HG03520 (cell line): Measurements from ENCODE around the gene KIF16B.

Source experiments
- ATAC-seq: cut with Tn5 transposase; IDR thresholded peaks from one replicate; pipeline ENCODE4 v1.9.1; 2021; ENCODE audit warnings: mild to moderate bottlenecking, moderate library complexity; ENCODE audit not compliant: unreplicated experiment

KIF16B gene

GRCh38 chr20:16483024-16483423 is 90.2 kb downstream of the KIF16B start:
- ATAC-seq, result no peak

- ATAC-seq, result no peak
Observed at GRCh38 chr20:16481977-16482376, 91.3 kb downstream of the KIF16B start.

- ATAC-seq, result no peak
Observed at GRCh38 chr20:16479666-16480065, 93.6 kb downstream of the KIF16B start.

DNA sequence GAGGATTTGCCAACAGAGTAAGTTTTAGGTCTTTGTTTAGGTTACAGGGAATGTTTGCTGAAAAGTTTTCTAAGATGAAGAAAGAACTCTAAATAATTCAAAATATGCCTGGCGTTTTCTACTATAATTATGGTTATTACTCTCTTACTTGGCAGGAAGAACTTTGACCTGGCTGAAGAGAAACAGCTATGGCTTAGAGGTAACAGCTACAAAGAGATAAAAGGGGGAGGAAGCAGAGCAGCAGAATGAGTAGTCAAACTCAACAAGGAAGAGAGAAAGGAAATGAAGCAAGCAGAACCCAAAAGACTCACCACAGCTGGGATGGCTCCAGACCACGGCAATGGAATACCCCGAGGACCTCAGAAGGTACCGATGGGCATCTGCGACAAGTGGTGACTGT is 95.6 kb downstream of the KIF16B start:
- ATAC-seq, result no peak

- no peak for ATAC-seq
Observed at GRCh38 chr20:16476032-16476431, 97.2 kb downstream of the KIF16B start.

DNA sequence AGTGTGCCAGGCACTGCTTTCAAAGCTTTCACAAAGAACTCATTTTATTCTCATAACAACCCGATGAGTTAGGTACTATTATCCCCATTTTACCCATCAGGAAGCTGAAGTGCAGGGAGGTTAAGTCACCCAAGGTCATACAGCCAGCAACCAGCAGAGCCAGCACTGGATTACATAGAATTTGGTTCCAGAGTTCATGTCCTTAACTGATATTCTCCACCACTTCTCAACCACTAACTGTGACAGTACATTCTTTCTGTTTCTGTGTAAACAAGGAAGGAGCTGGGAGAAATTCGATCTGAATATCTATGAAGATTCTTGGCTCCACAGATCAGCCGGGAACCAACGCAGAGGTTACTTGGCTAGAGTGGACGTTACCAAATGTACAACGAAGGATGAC is 98.0 kb downstream of the KIF16B start:
- no peak for ATAC-seq

GRCh38 chr20:16474363-16474762 is 98.9 kb downstream of the KIF16B start:
- ATAC-seq, result no peak

DNA sequence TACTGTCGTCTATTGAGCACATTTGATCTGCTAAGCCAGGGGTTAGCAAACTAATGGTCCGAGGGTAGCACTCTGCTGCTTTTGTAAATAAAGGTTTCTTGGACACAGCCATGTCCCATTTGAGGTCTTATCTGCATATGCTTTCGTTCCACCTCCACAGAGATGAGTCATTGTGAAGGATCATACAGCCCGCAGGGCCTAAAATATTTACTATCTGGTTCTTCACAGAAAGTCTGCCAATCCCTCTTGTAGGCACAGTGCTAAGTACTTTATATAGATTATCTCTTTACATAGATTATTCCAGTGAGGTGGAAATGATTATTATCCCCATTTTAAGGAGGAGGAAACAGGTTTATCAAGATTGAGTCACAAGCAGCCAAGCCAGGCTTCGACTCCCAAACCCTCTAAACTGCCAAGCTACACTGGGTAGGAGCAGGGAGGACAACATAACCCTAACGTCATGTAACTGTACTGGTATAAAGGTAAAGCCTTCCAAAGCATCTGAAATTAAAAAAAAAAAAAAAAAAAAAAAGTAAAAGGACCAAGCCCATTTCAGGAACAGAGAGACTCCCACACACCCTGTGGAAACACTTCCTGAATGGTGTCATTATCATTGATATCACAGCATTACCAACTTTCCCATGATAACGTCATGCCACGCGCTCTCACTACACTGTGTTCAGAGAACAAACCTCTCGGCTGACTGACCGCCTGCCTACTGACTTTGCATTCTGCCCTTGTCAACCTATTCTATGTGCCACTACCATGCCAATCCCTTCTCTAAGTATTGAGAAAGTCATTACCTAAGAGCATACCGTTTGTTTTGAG is 101.0 kb downstream of the KIF16B start:
- ATAC-seq, result no peak

- no peak for ATAC-seq
Observed at GRCh38 chr20:16469395-16469905, 103.8 kb downstream of the KIF16B start.

- ATAC-seq, result no peak
Observed at GRCh38 chr20:16462711-16463110, 110.5 kb downstream of the KIF16B start.

GRCh38 chr20:16459019-16459700 is 114.1 kb downstream of the KIF16B start:
- no peak for ATAC-seq

DNA sequence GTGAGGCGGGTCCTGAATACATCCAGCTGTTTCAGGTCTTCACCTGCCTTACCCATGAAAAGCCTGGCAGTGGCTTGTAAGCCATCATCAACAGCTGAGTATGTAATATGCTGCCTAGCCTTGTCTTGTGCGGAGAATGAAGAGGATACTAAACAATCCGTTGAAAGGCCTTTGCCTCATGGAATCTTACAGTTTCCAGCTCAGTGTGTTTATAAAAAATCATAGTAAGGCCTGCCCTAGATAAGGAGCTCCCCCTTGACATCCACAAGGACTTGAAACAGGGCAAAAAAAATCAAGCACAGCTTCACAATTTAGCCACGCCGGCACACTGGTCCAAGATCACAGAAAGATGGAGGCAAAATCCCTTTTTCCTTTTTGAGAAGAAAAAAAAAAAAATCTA is 115.7 kb downstream of the KIF16B start:
- ATAC-seq, result no peak

DNA sequence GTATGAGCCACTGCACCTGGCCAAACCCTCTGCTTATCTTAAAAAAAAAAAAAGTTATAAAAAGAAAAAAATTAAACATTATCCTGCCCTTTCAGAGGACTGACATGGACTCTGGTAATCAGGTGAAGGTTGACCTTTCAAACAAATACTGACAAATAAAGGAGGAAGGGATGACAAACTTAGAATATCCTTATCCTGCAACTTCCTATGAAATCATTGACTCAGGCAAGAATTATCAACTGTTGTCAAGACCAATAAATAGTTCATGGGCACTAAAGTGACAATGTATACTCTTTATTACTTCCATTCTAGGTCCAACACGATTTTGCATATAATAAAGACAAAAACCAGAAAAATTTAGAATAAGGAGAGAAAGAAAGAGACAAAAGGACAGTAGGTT is 117.9 kb downstream of the KIF16B start:
- no peak for ATAC-seq

DNA sequence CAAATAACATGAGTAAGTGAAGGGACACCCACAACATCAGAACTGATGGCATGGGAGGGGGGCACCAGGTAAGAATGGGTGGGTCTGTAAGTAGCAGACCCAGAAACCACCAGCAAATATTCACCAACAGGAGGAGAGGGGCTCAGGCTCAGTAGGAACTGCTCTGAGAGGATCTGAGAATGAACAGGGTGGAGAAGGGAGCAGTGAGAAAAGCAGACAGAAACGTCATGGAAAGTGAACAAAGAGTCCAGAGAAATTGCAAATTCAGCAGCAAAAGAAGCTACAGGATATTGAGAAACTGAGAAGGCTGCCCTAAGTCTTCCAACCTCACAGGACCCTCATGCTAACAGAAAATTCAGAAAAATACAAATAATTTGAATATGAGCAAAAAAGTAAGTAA is 121.3 kb downstream of the KIF16B start:
- ATAC-seq, result no peak

DNA sequence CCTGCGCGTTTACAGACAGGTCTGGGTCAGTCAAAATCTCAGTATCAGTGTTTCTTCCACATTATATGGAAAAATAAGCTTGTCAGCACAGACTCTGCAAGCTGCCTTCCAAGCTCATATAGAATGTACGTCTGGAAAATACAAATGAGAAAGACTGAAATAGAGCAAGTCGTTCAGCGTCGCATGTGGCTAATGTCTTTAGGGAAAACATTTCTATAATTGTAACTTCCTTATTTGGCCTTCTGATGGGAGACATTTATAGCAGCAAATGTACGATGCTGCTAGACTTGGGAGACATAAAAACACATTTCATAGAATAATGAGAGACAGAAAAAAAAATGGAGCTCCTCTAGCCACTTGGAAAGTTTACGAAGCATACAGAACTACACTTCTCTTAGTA is 122.2 kb downstream of the KIF16B start:
- ATAC-seq, result no peak

- ATAC-seq, result no peak
Observed at GRCh38 chr20:16446991-16447390, 126.3 kb downstream of the KIF16B start.

- no peak for ATAC-seq
Observed at GRCh38 chr20:16446246-16446645, 127.0 kb downstream of the KIF16B start.

DNA sequence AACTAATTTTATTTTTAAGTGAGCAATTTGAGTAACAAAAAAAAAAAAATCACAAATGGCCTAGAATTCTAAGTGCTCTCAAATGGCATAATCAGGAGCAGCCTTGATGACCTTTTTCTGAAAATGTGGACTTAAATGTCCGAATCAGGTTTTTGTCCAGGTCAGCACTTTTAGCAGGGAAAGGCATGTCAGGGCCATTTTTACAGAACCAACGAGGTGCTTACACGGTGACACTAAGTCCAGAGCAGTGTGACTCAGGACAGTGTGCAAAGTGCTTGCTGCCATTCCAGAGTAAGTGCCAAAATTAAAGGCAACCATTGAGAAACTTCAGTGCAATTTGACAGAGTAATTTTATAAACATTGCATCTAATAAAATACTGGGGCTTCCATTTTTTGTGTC is 127.8 kb downstream of the KIF16B start:
- no peak for ATAC-seq

DNA sequence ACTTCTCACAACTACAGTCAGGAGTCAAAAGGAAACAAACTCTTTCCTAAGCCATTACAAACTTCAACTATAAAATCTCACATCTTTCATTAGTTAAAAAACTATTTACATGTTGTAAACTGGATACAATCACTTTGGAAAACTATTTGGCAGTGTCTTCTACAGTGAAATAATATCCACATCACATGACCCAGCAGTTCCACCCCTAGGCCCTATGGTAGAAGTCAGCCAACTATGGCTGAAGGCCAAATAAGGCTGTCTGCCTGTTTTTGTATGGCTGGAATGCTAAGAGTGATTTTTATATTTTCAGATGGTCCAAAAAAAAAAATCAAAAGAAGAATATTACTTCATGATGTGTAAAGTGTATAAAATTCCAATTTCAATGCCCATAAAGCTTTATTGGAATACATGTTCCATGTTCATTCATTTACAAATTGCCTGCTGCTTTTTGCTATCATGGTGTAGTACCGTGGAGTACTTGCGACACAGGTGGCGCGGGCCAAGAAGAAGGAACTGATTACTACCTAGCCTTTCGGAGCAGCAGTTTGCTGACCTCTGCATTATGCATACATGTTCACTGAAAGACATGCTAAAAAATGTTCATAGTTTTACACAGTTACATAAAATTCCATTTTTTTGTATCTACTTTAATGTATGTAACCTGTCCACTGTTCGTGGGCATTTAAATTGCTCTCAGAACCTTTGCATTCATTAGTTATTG is 129.0 kb downstream of the KIF16B start:
- ATAC-seq, result no peak

- ATAC-seq, result no peak
Observed at GRCh38 chr20:16441546-16442164, 131.6 kb downstream of the KIF16B start.

DNA sequence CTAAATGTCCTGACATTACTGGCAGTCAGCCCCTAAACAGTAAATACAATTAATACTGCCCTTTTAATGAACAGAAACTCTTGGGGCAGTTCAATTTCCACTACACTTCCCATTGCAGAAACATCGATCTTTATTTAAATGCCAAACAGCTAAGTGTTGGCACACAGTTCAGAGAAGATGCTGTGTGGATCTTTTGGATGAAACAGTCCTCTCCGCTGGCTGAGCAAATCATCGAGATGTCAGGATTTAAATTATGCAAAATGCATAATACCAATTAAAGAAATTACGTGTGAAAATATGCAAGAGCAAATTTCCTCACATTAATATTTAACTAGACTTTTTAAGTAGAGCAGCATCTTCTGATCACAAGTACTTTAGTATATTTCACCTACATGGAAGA is 132.6 kb downstream of the KIF16B start:
- ATAC-seq, result no peak
